ENCODE measurements around the gene SPARC.

DNA sequence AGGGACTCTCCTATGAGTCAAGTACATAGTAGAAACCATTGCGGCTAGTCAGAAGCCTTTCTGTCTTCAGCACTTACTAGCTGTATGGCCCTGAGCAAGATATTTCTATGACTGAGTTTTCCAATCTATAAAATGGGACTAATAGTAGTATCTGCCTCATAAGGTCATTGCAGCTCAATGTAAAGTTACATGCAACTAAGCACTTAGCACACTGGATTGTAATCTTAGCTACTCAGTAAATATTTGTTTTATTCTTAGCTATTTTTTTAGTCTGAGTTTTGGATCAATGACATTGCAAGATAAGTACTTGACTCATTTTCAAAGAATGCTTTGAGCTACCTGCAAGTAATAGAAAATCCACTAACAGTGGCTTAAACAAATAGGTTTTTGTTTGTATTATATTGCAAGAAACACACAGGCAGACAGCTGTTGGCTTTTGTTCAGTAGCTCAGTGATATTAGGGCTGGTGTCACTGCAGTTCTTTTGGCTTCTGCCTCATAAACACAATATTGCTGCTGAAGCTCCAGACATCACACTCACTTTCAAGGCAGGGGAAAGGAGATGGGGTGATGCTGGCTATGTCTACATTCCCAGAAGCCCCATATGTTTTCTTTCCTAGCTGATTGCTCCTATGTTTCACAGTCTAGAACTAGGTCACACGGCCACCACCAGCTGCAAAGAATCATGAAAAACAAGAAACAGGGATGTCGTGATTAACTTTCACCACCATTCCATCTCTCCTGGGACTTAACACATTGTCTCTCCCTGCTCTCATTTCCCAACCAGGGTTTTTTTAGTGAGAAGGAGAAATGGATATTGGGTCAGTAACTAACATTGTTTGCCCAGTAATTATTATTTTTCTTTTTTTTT is 68.6 kb downstream of the SPARC start:
- TF ChIP-seq CTCF (IDR thresholded peaks at IDR 0.05) (no peak), POLR2A (IDR thresholded peaks at IDR 0.05) (no peak), POLR2AphosphoS5 (IDR thresholded peaks at IDR 0.05) (no peak), EP300 (IDR thresholded peaks at IDR 0.05) (no peak)
